Left renal pelvis (tissue), 4 donors: ENCODE measurements around the gene FHIT. TPM values are rescaled to one million over a fixed set of nuclear protein-coding genes. Genes with fewer than 3 reads are reported as not detected.
A peak's percentile ranks its signal among the peaks of the same experiment; 100 is the strongest.
"Not testable (repeated sequence)": the region's sequence is repeated elsewhere in the genome, so short reads cannot be mapped to it uniquely, and the experiment has no call there.

ENCODE experiments used
- DNase-seq, 4 donors: peaks; one replicate each; pipeline ENCODE4 v3.0.0-alpha.2; 2013; ENCODE audit warnings: low read depth in 4 of 4, low spot score in 3 of 4
- polyA plus RNA-seq, 4 donors: library from polyadenylated mRNA; unstranded; fragments of 120-200 nt; gene quantifications; one replicate each; pipeline ENCODE4 v1.2.1, GENCODE V29; 2013; ENCODE audit not compliant: insufficient read length in 4 of 4

The FHIT gene
- polyA plus RNA-seq, 4 donors, result 5.4 to 30.1 (median 23.5) TPM

DNA sequence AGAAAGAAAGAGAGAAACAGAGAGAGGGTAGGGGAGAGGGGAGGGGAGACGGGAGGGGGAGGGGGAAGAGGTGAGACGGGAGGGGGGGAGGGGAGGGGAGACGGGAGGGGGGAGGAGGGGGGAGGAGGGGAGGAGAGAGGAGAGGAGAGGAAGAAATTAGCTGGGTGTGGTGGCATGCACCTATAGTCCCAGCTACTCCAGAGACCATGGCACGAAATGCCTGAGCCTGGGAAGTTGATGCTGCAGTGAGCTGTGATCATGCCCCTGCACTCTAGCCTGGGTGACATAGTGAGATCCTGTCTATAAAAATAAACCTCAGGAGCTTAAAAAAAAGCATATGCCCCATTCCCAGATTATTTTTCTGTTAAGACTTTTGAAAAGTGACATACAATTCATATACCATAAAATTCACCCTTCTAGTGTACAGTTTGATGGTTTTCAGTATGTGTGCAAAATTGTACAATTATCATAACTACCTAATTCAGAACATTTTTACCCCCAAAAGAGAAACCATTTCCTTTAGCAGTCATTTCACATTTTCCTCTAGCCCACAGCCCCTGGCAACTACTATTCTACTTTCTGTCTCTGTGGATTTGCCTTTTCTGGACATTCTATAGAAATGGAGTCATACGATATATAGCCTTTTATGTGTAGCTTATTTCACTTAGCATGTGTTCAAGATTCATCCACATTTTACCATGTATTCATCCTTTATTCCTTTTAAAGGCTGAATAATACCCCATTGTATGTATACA is 699.6 kb downstream of the FHIT start:
- DNase-seq, result no peak

DNA sequence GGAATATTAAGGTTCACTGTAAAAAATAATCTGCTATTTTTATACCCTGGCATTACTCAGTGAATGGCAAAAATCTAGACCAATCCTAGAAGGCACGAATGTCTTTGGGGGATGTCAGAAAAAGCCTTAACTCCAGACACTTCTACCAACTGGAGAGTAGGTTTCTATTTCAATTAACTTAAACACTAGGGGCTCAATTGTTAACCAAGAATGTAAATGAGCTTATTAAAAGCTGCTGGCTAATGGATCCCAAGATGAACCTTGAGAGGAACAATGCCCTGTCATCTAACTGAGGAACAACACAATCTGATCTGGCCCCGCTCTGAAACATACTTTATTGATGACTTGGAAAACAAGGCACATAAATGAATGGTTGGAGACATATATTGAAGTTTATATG is 701.4 kb downstream of the FHIT start:
- no peak for DNase-seq

DNA sequence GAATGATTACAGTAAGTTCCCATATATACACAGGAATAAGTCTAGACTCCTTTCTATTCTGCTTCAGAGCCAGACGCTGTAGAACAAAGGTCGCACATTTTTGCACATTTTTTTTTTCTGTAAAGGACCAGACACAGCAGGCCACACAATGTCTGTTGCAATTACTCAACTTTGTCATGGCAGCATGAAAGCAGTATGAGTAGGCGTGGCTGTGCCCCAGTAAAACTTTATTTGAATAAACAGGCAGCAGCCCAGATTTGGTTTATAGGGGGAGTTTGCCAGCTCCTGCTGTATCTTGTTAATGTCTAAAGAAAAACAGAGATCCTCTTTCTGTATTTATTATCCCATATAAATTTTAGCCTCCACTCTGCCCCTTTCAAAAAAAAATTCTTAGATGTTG is 708.3 kb downstream of the FHIT start:
- peak in 3 of 4 donors; percentile 3 to 21 (median 16) for DNase-seq

DNA sequence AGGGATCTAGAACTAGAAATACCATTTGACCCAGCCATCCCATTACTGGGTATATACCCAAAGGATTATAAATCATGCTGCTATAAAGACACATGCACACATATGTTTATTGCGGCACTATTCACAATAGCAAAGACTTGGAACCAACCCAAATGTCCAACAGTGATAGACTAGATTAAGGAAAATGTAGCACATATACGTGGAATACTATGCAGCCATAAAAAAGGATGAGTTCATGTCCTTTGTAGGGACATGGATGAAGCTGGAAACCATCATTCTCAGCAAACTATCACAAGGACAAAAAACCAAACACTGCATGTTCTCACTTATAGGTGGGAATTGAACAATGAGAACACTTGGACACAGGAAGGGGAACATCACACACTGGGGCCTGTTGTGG is 711.9 kb downstream of the FHIT start:
- not testable (repeated sequence) for DNase-seq

DNA sequence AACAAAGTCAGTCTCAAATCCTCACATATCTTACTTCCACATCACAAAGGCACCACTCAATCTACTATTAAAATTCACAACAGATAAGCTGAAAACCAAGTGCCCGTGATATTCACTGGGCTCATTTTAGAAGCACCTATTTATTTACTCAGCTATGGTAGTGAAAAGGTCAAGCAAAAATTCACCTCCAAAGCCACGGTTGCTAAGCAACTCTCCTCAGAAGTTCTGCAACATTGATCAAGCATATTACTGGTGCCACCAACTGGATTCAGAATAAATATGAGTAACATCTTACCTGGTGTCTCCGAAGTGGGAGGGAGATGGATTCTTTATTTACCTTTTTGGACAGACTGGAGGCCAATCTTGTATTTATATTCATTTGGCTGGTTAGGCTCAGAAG is 714.8 kb downstream of the FHIT start:
- peak in 1 of 4 donors; percentile 25 for DNase-seq

DNA sequence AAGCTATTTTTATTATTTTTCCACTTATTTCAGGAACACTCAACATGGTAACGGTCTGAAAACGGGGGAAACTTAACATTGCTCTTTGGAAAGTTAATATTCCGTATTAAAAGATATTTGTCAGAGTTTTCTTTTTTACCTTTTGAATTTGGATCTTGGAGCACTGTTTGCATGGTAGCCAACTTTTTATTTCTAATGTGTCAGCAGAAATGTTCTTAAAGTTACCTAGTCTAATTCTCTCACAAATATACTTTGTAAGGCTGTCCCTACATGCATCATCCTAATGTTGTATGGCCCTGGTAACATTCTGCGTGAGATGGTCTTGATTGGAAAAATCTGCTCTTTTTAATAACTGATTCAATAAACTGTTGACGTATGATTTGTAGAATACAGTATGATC is 719.5 kb downstream of the FHIT start:
- no peak for DNase-seq

DNA sequence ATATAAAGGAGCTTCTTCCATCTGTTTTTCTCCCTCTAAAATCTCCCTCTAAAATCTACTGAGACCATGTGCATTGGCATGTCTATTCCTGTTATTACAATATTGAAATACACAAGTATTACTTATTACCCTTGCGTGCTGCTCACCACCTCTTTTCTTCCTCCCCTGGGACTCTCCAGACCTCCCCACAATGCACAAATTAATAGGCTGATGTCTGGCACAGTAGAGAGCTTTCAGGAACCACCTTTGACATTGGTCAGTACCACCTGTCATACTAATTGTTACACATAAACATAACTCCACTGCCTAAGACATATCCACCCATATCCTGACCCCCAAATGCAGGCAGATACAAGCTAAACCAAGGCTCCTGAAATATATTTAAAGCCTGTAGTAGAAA is 722.6 kb downstream of the FHIT start:
- no peak for DNase-seq

DNA sequence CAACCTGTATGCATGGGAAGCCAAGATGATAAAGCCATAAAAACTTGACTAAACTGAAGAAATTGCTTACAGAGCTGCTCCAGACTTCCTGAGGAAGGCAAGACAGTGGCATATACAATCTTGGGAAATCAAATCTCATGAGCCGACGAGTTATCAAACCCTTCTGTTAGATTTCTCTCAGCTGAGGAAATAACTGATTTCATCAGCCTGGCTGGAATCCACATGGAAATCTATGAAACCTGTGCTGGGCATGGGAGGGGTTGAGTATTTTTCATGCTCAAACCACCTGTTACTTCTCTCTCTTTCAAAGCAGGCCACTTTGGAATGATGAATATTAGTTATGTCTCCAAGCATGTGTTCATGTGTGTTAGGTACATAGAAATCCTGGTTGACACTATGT is 727.7 kb downstream of the FHIT start:
- no peak for DNase-seq

DNA sequence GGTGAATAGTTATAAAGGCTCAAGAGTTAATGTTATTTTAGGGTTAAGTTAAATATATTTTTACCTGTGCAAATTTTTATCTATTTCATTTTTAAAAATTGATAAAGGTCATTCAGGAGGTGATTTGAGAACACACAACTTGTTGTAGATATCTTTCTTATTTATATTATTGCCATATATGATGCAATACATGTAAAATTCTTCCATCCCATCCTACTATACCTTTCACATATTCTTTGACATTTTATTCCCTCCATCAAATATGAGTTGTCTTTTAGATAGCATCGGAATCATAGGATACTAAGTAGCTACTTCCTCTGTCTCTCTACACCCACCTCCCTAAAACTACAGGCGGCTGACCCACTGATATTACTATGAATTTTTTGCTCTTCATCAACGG is 734.1 kb downstream of the FHIT start:
- no peak for DNase-seq

DNA sequence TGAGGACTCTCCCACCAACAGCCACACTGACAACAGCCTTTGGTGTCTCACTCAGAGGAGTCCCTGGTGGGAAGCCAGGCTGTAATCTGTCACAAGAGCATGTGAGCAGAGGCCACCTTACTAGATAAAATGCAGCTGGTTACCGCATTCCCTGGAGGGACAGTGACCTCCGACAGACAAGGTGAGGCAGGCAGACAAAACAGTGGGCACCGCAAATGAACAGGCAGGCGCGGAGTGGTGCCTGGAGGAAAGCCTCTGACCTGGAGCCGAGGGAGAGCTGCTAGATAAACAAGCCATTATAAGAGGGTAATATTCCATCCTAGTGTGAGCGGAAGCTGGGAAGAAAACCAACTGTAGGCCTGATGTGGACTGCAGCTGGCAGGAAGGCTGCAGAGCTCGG is 736.4 kb downstream of the FHIT start:
- peak in 2 of 4 donors; percentile 9 to 14 for DNase-seq

DNA sequence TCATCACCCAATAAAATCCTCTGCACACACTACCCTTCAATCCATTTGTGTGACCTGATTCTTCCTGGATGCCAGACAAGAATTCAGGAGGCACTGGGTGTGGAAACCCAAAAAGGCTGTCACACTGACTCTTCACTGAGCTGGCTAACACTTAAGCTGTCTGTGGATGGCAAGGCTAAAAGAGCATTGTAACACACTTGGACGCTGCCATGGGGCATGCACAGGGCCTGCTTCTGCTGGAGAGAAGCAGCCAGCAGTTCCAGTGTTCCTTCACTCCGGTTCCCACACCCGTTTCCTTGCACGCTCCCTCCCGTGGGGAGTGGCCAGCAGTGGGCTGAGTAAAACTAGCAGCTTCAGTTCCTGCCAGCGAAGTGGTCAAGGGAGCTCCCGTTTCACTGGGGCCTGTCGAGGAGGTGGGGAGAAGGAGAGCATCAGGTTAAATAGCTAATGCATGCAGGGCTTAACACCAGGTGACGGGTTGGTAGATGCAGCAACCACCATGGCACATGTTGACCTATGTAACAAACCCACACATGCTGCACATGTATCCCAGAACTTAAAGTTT is 737.1 kb downstream of the FHIT start:
- DNase-seq, result no peak

DNA sequence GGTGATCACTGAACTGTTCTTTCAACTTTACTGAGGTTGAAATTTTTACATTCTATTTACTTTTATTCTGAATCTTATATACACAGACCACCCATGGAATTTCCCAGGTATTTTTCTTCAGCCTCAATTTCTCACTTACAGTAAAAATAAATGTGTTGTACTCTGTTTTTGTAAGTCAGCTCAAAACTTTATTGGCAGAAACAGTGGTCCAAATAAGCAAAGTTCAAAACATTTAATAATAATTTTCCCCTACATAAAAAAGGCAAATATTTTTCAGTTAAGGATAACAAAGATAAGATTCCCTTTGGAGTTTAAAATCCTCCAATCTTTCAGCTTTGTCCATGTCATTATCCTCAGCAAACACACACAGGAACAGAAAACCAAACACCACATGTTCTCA is 738.0 kb downstream of the FHIT start:
- no peak for DNase-seq

DNA sequence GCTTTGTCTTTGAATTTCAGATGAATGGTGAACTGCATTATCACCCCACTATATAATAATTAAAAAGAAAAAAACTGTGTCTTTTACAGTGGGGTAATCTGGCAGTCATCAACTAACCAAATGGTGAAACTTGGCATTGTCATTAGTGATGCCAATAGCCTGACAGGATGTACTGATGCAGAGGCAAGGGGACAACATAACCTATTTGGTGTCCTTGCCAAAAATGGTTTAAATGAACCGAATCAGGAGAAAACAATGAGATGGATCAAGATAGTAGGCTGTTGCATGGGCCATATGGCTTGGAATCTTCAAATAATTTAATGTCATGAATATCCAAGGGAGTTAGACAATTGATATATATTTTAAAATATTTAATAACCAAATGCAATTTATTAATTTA is 738.7 kb downstream of the FHIT start:
- DNase-seq, result no peak

DNA sequence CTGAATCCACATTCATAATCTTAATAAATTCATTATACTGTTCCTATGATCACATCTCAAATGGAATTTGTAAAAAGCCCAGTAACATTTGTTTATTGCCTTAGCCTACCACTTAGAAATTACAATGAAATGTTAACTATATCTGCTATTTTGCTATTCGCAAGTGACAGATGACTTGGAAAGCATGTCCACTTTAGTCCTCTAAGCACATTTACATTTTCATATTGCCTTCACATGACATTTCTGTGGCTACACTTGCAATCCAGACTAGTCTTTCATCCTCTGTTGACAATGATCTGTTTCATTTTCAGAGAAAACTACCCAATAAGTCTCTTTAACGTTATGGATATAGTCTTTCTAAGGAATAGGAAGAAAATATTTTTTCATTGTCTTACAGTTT is 741.8 kb downstream of the FHIT start:
- no peak for DNase-seq

DNA sequence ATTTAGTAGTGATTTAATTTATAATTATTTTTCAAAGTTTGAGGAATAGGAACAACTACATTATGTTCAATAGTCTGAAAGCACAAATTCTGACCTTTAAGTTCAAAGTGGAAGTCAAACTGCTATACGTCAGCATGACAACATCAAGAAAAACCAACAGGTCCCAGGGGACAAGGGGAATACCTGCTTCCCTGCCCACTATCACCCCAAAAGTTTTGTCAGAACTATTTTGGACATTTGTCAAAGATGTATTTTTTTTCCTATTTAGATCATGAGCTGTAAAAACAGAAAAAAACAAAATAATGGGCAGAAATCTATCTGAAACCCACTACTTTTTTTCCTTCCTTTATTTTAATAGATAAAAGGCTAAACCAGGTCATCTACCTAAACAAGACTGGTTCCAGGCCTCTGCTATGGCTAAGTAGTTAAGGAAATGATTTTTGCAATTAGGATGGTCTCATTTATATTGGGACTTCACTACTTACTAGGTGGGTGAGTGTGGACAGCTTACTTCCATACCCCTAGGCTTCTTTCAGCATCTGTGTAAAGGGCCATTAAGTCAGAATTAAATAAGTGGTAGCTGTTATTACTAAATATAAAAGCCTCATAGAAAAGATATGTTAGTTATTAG is 746.3 kb downstream of the FHIT start:
- DNase-seq, result no peak

DNA sequence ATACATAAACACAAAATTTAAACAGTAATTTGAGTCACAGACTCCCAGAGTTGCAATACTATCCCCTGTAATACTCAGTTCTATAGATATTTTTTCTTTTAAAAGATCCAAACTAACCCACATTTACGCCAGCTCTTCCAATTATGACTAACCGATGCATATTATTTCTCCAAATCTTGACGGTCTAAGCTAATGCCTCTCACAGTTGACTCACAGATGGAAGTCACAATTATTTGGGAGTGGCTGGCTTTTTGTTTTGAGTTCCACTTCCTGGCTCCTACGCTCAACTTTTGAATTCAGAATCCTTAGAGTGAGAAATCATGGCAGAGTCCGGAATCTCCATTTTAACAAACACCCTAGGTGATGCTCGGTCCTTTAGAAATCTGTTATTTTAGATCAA is 749.9 kb downstream of the FHIT start:
- no peak for DNase-seq

DNA sequence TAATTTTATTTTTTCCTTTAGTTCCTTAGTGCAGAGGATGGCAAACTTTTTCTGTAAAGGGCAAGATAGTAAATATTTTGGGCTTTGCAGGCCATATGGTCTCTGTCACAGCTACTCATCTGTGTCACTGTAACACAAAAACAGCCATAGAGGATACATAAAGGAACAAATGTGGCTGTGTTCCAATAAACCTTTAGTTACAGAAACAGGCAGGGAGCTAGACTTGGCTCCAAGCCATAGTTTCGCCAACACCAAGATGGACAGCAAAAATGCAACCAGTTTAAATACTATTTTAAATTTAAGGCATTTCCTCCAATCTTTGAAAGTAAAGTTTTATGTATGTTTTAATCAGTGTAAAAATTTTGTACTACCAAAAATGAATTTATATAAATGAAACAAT is 753.4 kb downstream of the FHIT start:
- DNase-seq, result no peak

DNA sequence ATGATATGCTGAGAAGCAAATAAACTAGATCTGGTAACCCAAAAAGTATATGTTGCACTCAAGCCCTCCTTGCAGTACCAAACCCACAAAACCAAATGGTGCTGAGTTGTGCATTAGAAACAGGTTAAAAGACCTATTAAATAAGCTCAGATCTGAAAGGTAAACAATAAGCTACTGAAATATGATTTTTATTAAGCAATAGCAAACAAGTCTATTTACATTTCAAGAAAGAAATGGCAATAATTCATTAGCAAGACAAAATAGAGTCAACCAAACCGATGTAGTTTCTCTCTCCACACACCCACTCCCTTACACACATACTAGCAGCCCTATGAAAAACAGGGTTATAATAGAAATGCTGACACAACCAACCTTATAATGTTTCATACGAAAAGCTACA is 760.3 kb downstream of the FHIT start:
- no peak for DNase-seq

DNA sequence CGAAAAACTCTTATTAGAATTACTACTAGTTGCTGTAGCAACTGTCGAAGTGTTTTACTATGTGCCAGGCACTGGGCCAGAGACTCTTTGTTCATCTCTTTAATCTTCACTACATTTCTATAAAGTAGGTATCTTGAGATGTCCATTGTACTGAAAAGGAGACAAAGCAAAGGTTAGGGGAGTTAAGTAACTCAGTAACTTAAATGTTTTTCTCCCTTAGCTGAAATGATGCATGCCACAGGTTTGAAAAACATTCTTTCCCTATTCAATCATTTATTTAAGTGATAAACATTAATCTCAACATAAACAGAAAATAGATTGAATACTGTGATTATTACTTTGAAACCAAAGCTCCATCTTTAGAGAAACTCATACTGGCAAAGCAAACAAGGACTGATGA is 776.2 kb downstream of the FHIT start:
- DNase-seq, result no peak

DNA sequence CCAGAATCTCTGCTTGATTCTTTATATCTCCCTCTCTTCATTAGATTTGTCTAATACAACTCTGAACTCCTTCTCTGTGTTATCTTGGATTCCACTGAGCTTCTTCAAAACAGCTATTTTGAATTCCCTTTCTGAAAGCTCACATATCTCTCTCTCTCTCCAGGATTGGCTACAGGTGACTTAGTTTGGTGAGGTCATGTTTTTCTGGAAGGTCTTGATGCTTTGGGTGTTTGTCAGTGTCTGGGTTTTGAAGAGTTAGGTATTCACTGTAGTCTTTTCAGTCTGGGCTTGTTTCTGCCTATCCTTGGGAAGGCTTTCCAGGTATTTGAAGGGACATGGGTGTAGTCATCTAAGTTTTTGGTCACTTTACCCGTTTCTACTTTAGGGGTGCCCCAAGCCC is 781.8 kb downstream of the FHIT start:
- no peak for DNase-seq

DNA sequence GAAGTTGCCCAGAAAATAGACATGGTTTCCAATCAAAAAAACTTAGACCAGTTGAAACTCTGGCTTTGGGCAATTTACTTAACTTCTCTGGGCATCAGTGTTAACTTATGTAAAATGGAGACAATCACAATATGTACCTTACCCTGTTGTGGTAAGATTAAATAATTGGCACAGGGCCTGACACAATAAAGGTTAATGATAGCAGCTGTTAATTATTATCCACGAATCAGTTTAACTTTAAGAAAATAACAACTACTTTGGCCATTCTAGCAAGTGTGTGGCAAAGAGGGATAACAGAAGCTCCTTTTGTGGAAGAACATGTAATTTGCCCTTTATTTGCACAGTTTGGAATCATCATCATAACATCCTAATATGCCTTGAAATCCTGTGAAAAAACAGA is 787.6 kb downstream of the FHIT start:
- DNase-seq, result no peak

DNA sequence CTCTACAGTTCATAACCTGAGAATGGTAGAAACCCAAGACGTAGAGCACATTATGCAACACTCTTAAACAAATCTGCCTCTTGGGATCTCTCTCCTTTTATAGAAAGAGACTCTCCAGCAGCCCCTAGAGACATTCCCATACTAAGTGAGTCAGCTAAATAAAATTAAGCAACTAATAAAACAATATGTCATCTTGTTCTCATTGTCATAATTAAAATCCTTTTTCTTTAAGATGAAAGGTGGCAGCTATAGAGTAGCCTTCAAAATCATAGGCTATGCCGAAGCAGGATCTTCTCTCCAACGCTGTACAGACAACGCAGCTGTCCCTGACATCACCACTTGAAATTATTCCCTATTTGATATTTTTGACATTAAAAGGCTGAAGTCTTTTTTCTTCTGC is 790.0 kb downstream of the FHIT start:
- DNase-seq, result no peak
